Lower leg skin (tissue), 3 donors: ENCODE measurements around the gene RIPK4.

Experiments
- CTCF ChIP-seq, 3 donors: fragments of 450-650 bp; IDR thresholded peaks; one replicate each; pipeline ENCODE4 v1.5.1; 2016; ENCODE audit warnings: antibody characterized with exemption in 3 of 3, mild to moderate bottlenecking in 3 of 3, moderate library complexity in 2 of 3
- POLR2A ChIP-seq, 2 donors: fragments of 450-650 bp; IDR thresholded peaks; one replicate each; pipeline ENCODE4 v1.6.1; 2016 to 2017; ENCODE audit warnings: antibody characterized with exemption in 2 of 2, mild to moderate bottlenecking in 1 of 2, moderate library complexity in 1 of 2

- no peak for TF ChIP-seq CTCF (IDR thresholded peaks at IDR 0.05)
- no peak for TF ChIP-seq POLR2A (IDR thresholded peaks at IDR 0.05)
These were observed 12.4 kb downstream of the RIPK4 start for GRCh38 chr21:41754479-41754891.
